ENCODE data around the gene IFT88. TPM values are rescaled to one million over a fixed set of nuclear protein-coding genes. Genes with fewer than 3 reads are reported as not detected.

IFT88 gene
- total and polyA plus RNA-seq, 2 of the 8 experiments (the other 6 are each of a cell fraction or from before 2014, with no cell fraction given), result 1.7 to 5.8 TPM

DNA sequence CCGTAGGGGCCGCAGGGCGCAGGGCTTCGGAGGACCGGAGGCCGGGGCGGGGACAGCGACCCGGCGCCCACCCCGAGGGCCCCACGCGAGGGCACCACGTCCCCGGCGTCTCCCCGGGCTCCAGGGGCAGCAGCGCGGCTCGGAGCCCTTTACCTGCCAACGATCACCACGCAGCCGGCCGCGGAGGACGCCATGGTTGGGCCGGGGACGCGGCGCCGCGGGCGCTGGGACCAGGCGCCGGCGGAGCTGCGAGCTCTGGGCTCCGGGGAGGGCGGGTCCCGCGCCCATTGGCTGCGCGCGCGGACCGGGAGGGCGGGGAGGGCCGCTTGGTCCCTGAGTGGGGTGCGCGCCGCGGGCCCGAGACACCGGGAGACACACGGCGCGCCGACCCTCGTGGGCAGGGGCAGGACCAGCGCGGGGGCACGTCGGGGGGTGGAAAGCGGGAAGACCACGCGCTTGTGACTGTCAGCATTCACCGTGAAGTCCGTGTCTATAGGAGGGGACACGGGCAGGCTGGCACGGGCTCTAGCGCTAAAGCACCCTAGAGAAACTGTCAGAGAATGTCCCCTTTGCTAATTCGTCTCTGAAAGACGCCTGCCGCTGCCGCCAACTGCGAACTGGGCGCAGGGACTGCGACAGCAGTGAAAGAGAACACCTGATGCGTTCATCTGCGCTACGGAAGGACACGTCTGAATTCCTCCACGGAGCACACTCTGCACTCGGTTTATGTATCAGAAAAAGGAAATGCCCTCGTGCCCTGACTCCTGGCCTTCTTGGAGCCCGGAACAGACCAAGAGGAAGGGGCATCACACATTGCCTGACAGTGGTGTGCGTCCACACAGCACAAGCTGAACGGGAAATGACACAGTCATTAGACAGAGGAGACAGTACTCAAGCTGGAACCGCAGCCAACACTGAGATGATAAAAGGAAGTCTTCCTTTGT, 41.1 kb upstream of the IFT88 start, which contains the start of gene CRYL1:
TSS of gene CRYL1 (minus strand) at position 257 of the 944 bp plus-strand sequence. CDS start at position 194, 63 bp downstream.
- no peak within 1 kb of the TSS for H3K56ac ChIP-seq (replicated peaks; ENCODE audit: insufficient read length, low read depth, low read length)
- FAIRE-seq (no peak), DNase-seq (ENCODE audit: low read depth in 1 of 2, low spot score in 2 of 2) (peak in 1 of 2 experiments; percentile 56)
- H3K23me2 ChIP-seq (ENCODE audit: low read depth, low read length), result peaks cover 12% of the 10 kb centered on the region
- H2BK12ac ChIP-seq (ENCODE audit: low read depth, low read length), result no peak within 1 kb of the TSS; the same call in 1 of the 2 replicates
- 3% methylated on average over 57 of the region's 89 CpGs; no CpG with 5 or more reads in 1 of the 2 experiments for WGBS, 2 experiments (ENCODE audit: extremely low coverage in 1 of 2, insufficient coverage in 1 of 2, insufficient read length in 1 of 2, insufficient replicate concordance in 2 of 2, low coverage in 1 of 2, low lambda C conversion rate in 2 of 2, missing lambda C conversion rate in 1 of 2)
- peak within 1 kb of the TSS; percentile 78 to 99 for H3K4me2 ChIP-seq (ENCODE audit: insufficient read depth in 1 of 2, low read depth in 2 of 2, low read length in 2 of 2)
- peaks cover 0 to 7% (median 4%) of the 10 kb centered on the region in 4 experiments; a peak in 5 of 7 replicates for H3K4me1 ChIP-seq (replicated peaks in 1 of 4; ENCODE audit: control insufficient read depth in 3 of 4, insufficient read depth in 4 of 4, low read length in 3 of 4)
- H4K91ac ChIP-seq (replicated peaks; ENCODE audit: insufficient read length, low read length), result peak within 1 kb of the TSS; percentile 56
- no peaks in the 10 kb centered on the region for H3K36me3 ChIP-seq (ENCODE audit: control insufficient read depth in 2 of 4, insufficient read depth in 4 of 4, low read length in 3 of 4)
- H3K4me3 ChIP-seq (ENCODE audit: extremely low read depth in 1 of 4, insufficient read depth in 2 of 4, low read depth in 3 of 4, low read length in 4 of 4), result peak within 1 kb of the TSS; percentile 50 to 69 (median 54)
- CTCF ChIA-PET (ENCODE audit: partially characterized antibody), result interaction anchor here (0.7 to 1.2 kb wide), 3 partner anchors 34 to 190 kb away, joined by 3 to 5 read pairs (median 4); no protein-coding TSS in a partner anchor
- no peak within 1 kb of the TSS for H3K23ac ChIP-seq (ENCODE audit: insufficient read length)
- peak within 1 kb of the TSS; percentile 80; the same call in 1 of the 2 replicates for H2AFZ ChIP-seq (ENCODE audit: low read length)
- no peak within 1 kb of the TSS for H2AK5ac ChIP-seq (ENCODE audit: low read depth, low read length)
- peak within 1 kb of the TSS; percentile 48 for H3K18ac ChIP-seq (ENCODE audit: extremely low read depth, low read length)
- peaks cover 7 to 23% (median 18%) of the 10 kb centered on the region in 4 experiments for H3K27me3 ChIP-seq (replicated peaks in 1 of 4; ENCODE audit: control insufficient read depth in 3 of 4, extremely low read depth in 1 of 4, insufficient read depth in 3 of 4, low read length in 3 of 4)
- H4K8ac ChIP-seq (ENCODE audit: extremely low read depth, insufficient read depth, low read length), result 0 out of 2 replicates have a peak within 1 kb of the TSS, but pooled peaks have one; percentile 38
- H2BK15ac ChIP-seq (ENCODE audit: low read length), result no peak within 1 kb of the TSS
- no peaks in the 10 kb centered on the region for H4K20me1 ChIP-seq (replicated peaks in 1 of 2; ENCODE audit: control insufficient read depth in 1 of 2, insufficient read depth in 2 of 2, low read length in 2 of 2)
- no peak within 1 kb of the TSS for H4K5ac ChIP-seq (ENCODE audit: insufficient read length, low read depth, low read length)
- H3K79me1 ChIP-seq (ENCODE audit: low read depth, low read length), result no peaks in the 10 kb centered on the region; the same call in 1 of the 2 replicates
- peak within 1 kb of the TSS; percentile 64; the same call in 1 of the 2 replicates for H2BK5ac ChIP-seq (ENCODE audit: low read depth, low read length)
- H3K4ac ChIP-seq (replicated peaks; ENCODE audit: insufficient read length, low read depth, low read length), result peak within 1 kb of the TSS; percentile 84
- H3K79me2 ChIP-seq (ENCODE audit: control insufficient read depth in 1 of 2, insufficient read depth in 2 of 2, low read length in 2 of 2), result no peaks in the 10 kb centered on the region
- POLR2A ChIA-PET (ENCODE audit: partially characterized antibody), result no interaction called here
- peak within 1 kb of the TSS; percentile 11; the same call in 1 of the 2 replicates for H2BK20ac ChIP-seq (ENCODE audit: low read length)
- H3K9ac ChIP-seq (replicated peaks in 1 of 4; ENCODE audit: extremely low read depth in 1 of 4, low read depth in 3 of 4, low read length in 3 of 4), result peak within 1 kb of the TSS in 1 of 4 experiments; percentile 50; a peak in 1 of 7 replicates
- H3K9me3 ChIP-seq (ENCODE audit: insufficient read depth in 2 of 2, low read depth in 1 of 2, low read length in 1 of 2), result no peaks in the 10 kb centered on the region
- no peak within 1 kb of the TSS for H2BK120ac ChIP-seq (replicated peaks; ENCODE audit: low read depth, low read length)
- H3K27ac ChIP-seq (ENCODE audit: low read depth, low read length), result no peak within 1 kb of the TSS
- no peak within 1 kb of the TSS for H3K14ac ChIP-seq (ENCODE audit: insufficient read length)
- 0 out of 2 replicates have a peak, but pooled peaks have one; percentile 30 for TF ChIP-seq TAF1 (IDR thresholded peaks at IDR 0.05; ENCODE audit: low read depth, low read length)
- no peak for TF ChIP-seq RFX5 (IDR thresholded peaks at IDR 0.05; ENCODE audit: borderline replicate concordance, low read depth, low read length)
- peak; percentile 74 for TF ChIP-seq EZH2 (IDR thresholded peaks at IDR 0.05; ENCODE audit: low read depth, low read length, severe bottlenecking)
- peak; percentile 51; the same call in 1 of the 2 replicates for TF ChIP-seq YY1 (IDR thresholded peaks at IDR 0.05; ENCODE audit: low read depth, low read length)
- TF ChIP-seq, protein P1, sequence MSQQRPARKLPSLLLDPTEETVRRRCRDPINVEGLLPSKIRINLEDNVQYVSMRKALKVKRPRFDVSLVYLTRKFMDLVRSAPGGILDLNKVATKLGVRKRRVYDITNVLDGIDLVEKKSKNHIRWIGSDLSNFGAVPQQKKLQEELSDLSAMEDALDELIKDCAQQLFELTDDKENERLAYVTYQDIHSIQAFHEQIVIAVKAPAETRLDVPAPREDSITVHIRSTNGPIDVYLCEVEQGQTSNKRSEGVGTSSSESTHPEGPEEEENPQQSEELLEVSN (IDR thresholded peaks at IDR 0.05), result peak; percentile 47; the same call in 1 of the 2 replicates
- peak; percentile 90 for TF ChIP-seq KDM4A (IDR thresholded peaks at IDR 0.05; ENCODE audit: low read depth, low read length, severe bottlenecking)
- TF ChIP-seq SIN3A (conservative IDR thresholded peaks at IDR 0.05 in 1 of 2, IDR thresholded peaks at IDR 0.05 in 1 of 2; ENCODE audit: low read depth in 1 of 2, low read length in 2 of 2), result 0 out of 4 replicates have a peak, but pooled peaks of 1 of the 2 experiments have one; percentile 11
- TF ChIP-seq SUZ12 (IDR thresholded peaks at IDR 0.05; ENCODE audit: low read length), result peak; percentile 36; the same call in 1 of the 2 replicates
- no peak for TF ChIP-seq ASH2L (IDR thresholded peaks at IDR 0.05; ENCODE audit: low read length)

All from H1 (cell line).